ENCODE results near the gene CD200.

Gene CD200

GRCh38 chr3:112333381-112334317, 693 bp downstream of the CD200 start:
- no peak for DNase-seq (ENCODE audit: low spot score)

- no peak for DNase-seq (ENCODE audit: low spot score)
Measured at GRCh38 chr3:112334691-112335433, 1.9 kb downstream of the CD200 start.

GRCh38 chr3:112335434-112335781, 2.5 kb downstream of the CD200 start:
- DNase-seq (ENCODE audit: low spot score) = no peak

- no peak for DNase-seq (ENCODE audit: low spot score)
Measured at GRCh38 chr3:112338021-112338726, 5.2 kb downstream of the CD200 start.

GRCh38 chr3:112338727-112339056, 5.7 kb downstream of the CD200 start:
- DNase-seq (ENCODE audit: low spot score) = no peak

GRCh38 chr3:112339134-112339533, 6.2 kb downstream of the CD200 start:
- no peak for DNase-seq (ENCODE audit: low spot score)

GRCh38 chr3:112339609-112340008, 6.7 kb downstream of the CD200 start:
- no peak for DNase-seq (ENCODE audit: low spot score)

GRCh38 chr3:112341386-112341785, 8.4 kb downstream of the CD200 start:
- no peak for DNase-seq (ENCODE audit: low spot score)

GRCh38 chr3:112345681-112346080, 12.7 kb downstream of the CD200 start:
- DNase-seq (ENCODE audit: low spot score) = no peak

- no peak for DNase-seq (ENCODE audit: low spot score)
Measured at GRCh38 chr3:112346491-112347122, 13.7 kb downstream of the CD200 start.

GRCh38 chr3:112348943-112349342, 16.0 kb downstream of the CD200 start:
- DNase-seq (ENCODE audit: low spot score) = no peak

GRCh38 chr3:112349557-112349956, 16.6 kb downstream of the CD200 start:
- no peak for DNase-seq (ENCODE audit: low spot score)

- no peak for DNase-seq (ENCODE audit: low spot score)
Measured at GRCh38 chr3:112350018-112350810, 17.3 kb downstream of the CD200 start.

GRCh38 chr3:112351036-112351435, 18.1 kb downstream of the CD200 start:
- no peak for DNase-seq (ENCODE audit: low spot score)

- DNase-seq (ENCODE audit: low spot score) = no peak
Measured at GRCh38 chr3:112351823-112352222, 18.9 kb downstream of the CD200 start.

- no peak for DNase-seq (ENCODE audit: low spot score)
Measured at GRCh38 chr3:112352720-112353119, 19.8 kb downstream of the CD200 start.

GRCh38 chr3:112353365-112353764, 20.4 kb downstream of the CD200 start:
- DNase-seq (ENCODE audit: low spot score) = no peak

GRCh38 chr3:112354642-112355306, 21.8 kb downstream of the CD200 start:
- no peak for DNase-seq (ENCODE audit: low spot score)

- no peak for DNase-seq (ENCODE audit: low spot score)
Measured at GRCh38 chr3:112355307-112355687, 22.3 kb downstream of the CD200 start.

- no peak for DNase-seq (ENCODE audit: low spot score)
Measured at GRCh38 chr3:112357930-112358780, 25.2 kb downstream of the CD200 start.
